ENCODE data around the gene ITPR3. TPM values are rescaled to one million over a fixed set of nuclear protein-coding genes. Genes with fewer than 3 reads are reported as not detected.

Gene ITPR3
- total RNA-seq, 4 donors from 2014 or later: 105 to 262 (median 124) TPM

DNA sequence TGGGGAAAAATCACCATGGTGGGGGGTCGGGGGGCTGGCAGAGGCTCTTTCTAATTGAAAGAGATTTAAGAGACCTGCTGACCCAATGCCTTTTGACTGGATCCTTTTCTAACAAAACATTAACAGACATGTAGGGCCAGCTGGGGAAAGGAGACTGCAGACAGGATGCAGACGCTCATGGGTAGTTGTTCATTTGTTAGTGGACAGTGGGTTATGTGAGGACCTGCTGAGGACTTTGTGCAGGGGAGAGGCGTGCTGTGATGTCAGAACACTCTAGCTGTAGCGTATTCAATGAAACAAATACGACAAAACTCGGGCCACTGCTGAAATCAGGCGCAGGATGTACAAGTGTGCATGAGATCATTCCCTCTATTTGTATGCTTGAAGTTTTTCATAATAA, 124.4 kb downstream of the ITPR3 start:
- TF ChIP-seq POLR2A (IDR thresholded peaks at IDR 0.05): no peak
- TF ChIP-seq, protein P1, sequence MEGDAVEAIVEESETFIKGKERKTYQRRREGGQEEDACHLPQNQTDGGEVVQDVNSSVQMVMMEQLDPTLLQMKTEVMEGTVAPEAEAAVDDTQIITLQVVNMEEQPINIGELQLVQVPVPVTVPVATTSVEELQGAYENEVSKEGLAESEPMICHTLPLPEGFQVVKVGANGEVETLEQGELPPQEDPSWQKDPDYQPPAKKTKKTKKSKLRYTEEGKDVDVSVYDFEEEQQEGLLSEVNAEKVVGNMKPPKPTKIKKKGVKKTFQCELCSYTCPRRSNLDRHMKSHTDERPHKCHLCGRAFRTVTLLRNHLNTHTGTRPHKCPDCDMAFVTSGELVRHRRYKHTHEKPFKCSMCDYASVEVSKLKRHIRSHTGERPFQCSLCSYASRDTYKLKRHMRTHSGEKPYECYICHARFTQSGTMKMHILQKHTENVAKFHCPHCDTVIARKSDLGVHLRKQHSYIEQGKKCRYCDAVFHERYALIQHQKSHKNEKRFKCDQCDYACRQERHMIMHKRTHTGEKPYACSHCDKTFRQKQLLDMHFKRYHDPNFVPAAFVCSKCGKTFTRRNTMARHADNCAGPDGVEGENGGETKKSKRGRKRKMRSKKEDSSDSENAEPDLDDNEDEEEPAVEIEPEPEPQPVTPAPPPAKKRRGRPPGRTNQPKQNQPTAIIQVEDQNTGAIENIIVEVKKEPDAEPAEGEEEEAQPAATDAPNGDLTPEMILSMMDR (IDR thresholded peaks at IDR 0.05): no peak
- TF ChIP-seq POLR2AphosphoS5 (IDR thresholded peaks at IDR 0.05): no peak
- peak; percentile 67 for TF ChIP-seq EP300 (IDR thresholded peaks at IDR 0.05; ENCODE audit: low read depth)
- H3K9me3 ChIP-seq: no peaks in the 10 kb centered on the region
- peak overlapping the region in 2 of 4 donors; percentile 6 to 30 for H3K4me3 ChIP-seq
- no peaks in the 10 kb centered on the region for H3K27me3 ChIP-seq
- peak overlapping the region; percentile 71 to 85 (median 81) for H3K27ac ChIP-seq
- WGBS, 2 donors (ENCODE audit: low coverage in 1 of 2): 56 to 64% methylated on average over 4 to 7 of the region's 7 CpGs
- in situ Hi-C loops (cut with MboI; ENCODE audit: low pct_ligation_motif_present in 1 of 4, low pct_unique_long_range_greater_than_20kb in 1 of 4, low sequenced_read_pairs in 3 of 4) (no loop called here), intact Hi-C loops (cut with DNase I; ENCODE audit: low total_unique reads) (loop anchor here (10.0 kb wide), 1 partner anchor 409 kb away; no protein-coding TSS in a partner anchor)
- no peaks in the 10 kb centered on the region for H3K36me3 ChIP-seq
- peak; percentile 36 for DNase-seq
- peaks cover 20 to 33% (median 21%) of the 10 kb centered on the region in 4 donors for H3K4me1 ChIP-seq

Small RNA genes lying within 50 kb of the gene (small RNA-seq; reads per million reads assigned to genes)
- gene MIR3934: 0 reads per million in 4 donors

Other genes with a start within 250 kb of the ITPR3 start
- gene KIFC1, start 229.5 kb upstream of the ITPR3 start, total RNA-seq: 10 to 100 TPM in 1 of 4 donors, 1 to 10 TPM in 3; 2.6 to 51.5 (median 5.8) TPM
- 100 to 1,000 TPM in 1 of 4 donors, 10 to 100 TPM in 3; 47.8 to 110 (median 48.4) TPM for gene PHF1, start 210.3 kb upstream of the ITPR3 start, total RNA-seq
- gene CUTA, start 203.2 kb upstream of the ITPR3 start, total RNA-seq: 100 to 1,000 TPM in 2 of 4 donors, 10 to 100 TPM in 2; 18.9 to 134 (median 91.3) TPM
- 10 to 100 TPM in 2 of 4 donors, 1 to 10 TPM in 2; 4.9 to 37.2 (median 11.1) TPM for gene SYNGAP1, start 201.3 kb upstream of the ITPR3 start, total RNA-seq
- 1 to 10 TPM in 2 of 4 donors, not detected in 2; 2.2 to 3.2 TPM for gene ZBTB9, start 166.7 kb upstream of the ITPR3 start, total RNA-seq
- gene BAK1, start 41.0 kb upstream of the ITPR3 start, total RNA-seq: 100 to 1,000 TPM in 1 of 4 donors, 10 to 100 TPM in 3; 52.2 to 134 (median 59.5) TPM
- gene UQCC2, start 90.4 kb downstream of the ITPR3 start, total RNA-seq: 10 to 100 TPM in 1 of 4 donors, 1 to 10 TPM in 3; 2.8 to 17.6 (median 8.8) TPM
- gene IP6K3, start 125.6 kb downstream of the ITPR3 start, total RNA-seq: 1 to 10 TPM in 2 of 4 donors, under 1 TPM in 1, not detected in 1; 1.00 to 2.9 (median 1.9) TPM
- gene LEMD2, start 167.8 kb downstream of the ITPR3 start, total RNA-seq: 100 to 1,000 TPM in 2 of 4 donors, 10 to 100 TPM in 2; 57.3 to 159 (median 112) TPM
- not detected for gene MLN, start 182.7 kb downstream of the ITPR3 start, total RNA-seq

Data from transverse colon (tissue), 4 donors.